ENCODE measurements around the gene ZNF90.
"Not testable (repeated sequence)": the region's sequence is repeated elsewhere in the genome, so short reads cannot be mapped to it uniquely, and the experiment has no call there.

Gene ZNF90

GRCh38 chr19:20077791-20078463 is at the start of gene ZNF90:
Gene ZNF90, plus strand, starts transcription at chr19:20078000. Its CDS starts 133 bp downstream, at chr19:20078133.
- DNase-seq = no peak
- in situ Hi-C loops (cut with MboI; ENCODE audit: low pct_unique_long_range_greater_than_20kb, low sequenced_read_pairs) = no loop called here

- DNase-seq = no peak
- in situ Hi-C loops (cut with MboI; ENCODE audit: low pct_unique_long_range_greater_than_20kb, low sequenced_read_pairs) = no loop called here
Observed at GRCh38 chr19:20028611-20029010, 49.2 kb upstream of the ZNF90 start.

- in situ Hi-C loops (cut with MboI; ENCODE audit: low pct_unique_long_range_greater_than_20kb, low sequenced_read_pairs) = no loop called here
- no peak for DNase-seq
Observed at GRCh38 chr19:20035935-20036334, 41.9 kb upstream of the ZNF90 start.

GRCh38 chr19:20038358-20039202 is 39.2 kb upstream of the ZNF90 start:
- DNase-seq = no peak
- in situ Hi-C loops (cut with MboI; ENCODE audit: low pct_unique_long_range_greater_than_20kb, low sequenced_read_pairs) = no loop called here

GRCh38 chr19:20039203-20039723 is 38.5 kb upstream of the ZNF90 start, which contains the start of gene ZNF682:
Gene ZNF682, minus strand, starts transcription at chr19:20039505. Its CDS starts 160 bp downstream, at chr19:20039345.
- DNase-seq = peak; percentile 97
- in situ Hi-C loops (cut with MboI; ENCODE audit: low pct_unique_long_range_greater_than_20kb, low sequenced_read_pairs) = no loop called here

GRCh38 chr19:20044663-20045062 is 33.1 kb upstream of the ZNF90 start:
- no peak for DNase-seq
- in situ Hi-C loops (cut with MboI; ENCODE audit: low pct_unique_long_range_greater_than_20kb, low sequenced_read_pairs) = no loop called here

GRCh38 chr19:20045742-20046141 is 32.1 kb upstream of the ZNF90 start:
- DNase-seq; in situ Hi-C loops (cut with MboI; ENCODE audit: low pct_unique_long_range_greater_than_20kb, low sequenced_read_pairs): not testable (repeated sequence)

- in situ Hi-C loops (cut with MboI; ENCODE audit: low pct_unique_long_range_greater_than_20kb, low sequenced_read_pairs) = no loop called here
- DNase-seq = peak; percentile 24
Observed at GRCh38 chr19:20051841-20052768, 25.7 kb upstream of the ZNF90 start.

GRCh38 chr19:20058738-20059137 is 19.1 kb upstream of the ZNF90 start:
- DNase-seq; in situ Hi-C loops (cut with MboI; ENCODE audit: low pct_unique_long_range_greater_than_20kb, low sequenced_read_pairs): not testable (repeated sequence)

- no peak for DNase-seq
- in situ Hi-C loops (cut with MboI; ENCODE audit: low pct_unique_long_range_greater_than_20kb, low sequenced_read_pairs) = no loop called here
Observed at GRCh38 chr19:20060282-20060681, 17.5 kb upstream of the ZNF90 start.

- in situ Hi-C loops (cut with MboI; ENCODE audit: low pct_unique_long_range_greater_than_20kb, low sequenced_read_pairs) = no loop called here
- DNase-seq = no peak
Observed at GRCh38 chr19:20066861-20067260, 10.9 kb upstream of the ZNF90 start.

GRCh38 chr19:20067943-20068342 is 9.9 kb upstream of the ZNF90 start:
- DNase-seq = no peak
- in situ Hi-C loops (cut with MboI; ENCODE audit: low pct_unique_long_range_greater_than_20kb, low sequenced_read_pairs) = no loop called here

- in situ Hi-C loops (cut with MboI; ENCODE audit: low pct_unique_long_range_greater_than_20kb, low sequenced_read_pairs); DNase-seq: not testable (repeated sequence)
Observed at GRCh38 chr19:20068559-20068958, 9.2 kb upstream of the ZNF90 start.

- DNase-seq = no peak
- in situ Hi-C loops (cut with MboI; ENCODE audit: low pct_unique_long_range_greater_than_20kb, low sequenced_read_pairs) = no loop called here
Observed at GRCh38 chr19:20070691-20071090, 7.1 kb upstream of the ZNF90 start.

GRCh38 chr19:20072936-20073335 is 4.9 kb upstream of the ZNF90 start:
- DNase-seq = no peak

GRCh38 chr19:20078581-20079031 is 806 bp downstream of the ZNF90 start:
- no peak for DNase-seq
- in situ Hi-C loops (cut with MboI; ENCODE audit: low pct_unique_long_range_greater_than_20kb, low sequenced_read_pairs) = no loop called here

More at GRCh38 chr19:20072936-20073335, 4.9 kb upstream of the ZNF90 start:
- in situ Hi-C loops (cut with MboI; ENCODE audit: low pct_unique_long_range_greater_than_20kb, low sequenced_read_pairs) = no loop called here

GRCh38 chr19:20079476-20079875 is 1.7 kb downstream of the ZNF90 start:
- DNase-seq = no peak
- in situ Hi-C loops (cut with MboI; ENCODE audit: low pct_unique_long_range_greater_than_20kb, low sequenced_read_pairs) = no loop called here

- DNase-seq = no peak
- in situ Hi-C loops (cut with MboI; ENCODE audit: low pct_unique_long_range_greater_than_20kb, low sequenced_read_pairs) = no loop called here
Observed at GRCh38 chr19:20080656-20081055, 2.9 kb downstream of the ZNF90 start.

GRCh38 chr19:20082232-20082833 is 4.5 kb downstream of the ZNF90 start:
- in situ Hi-C loops (cut with MboI; ENCODE audit: low pct_unique_long_range_greater_than_20kb, low sequenced_read_pairs); DNase-seq: not testable (repeated sequence)

Measured in KBM-7 (cell line).